HepG2 (cell line): ENCODE data around the gene CCDC120. TPM values are rescaled to one million over a fixed set of nuclear protein-coding genes. Genes with fewer than 3 reads are reported as not detected.

Experiments
- ARID4A ChIP-seq: sonication (generic); formaldehyde crosslinking; IDR thresholded peaks from 2 replicates; pipeline ENCODE4 v1.5.0; 2020; ENCODE audit warnings: mild to moderate bottlenecking, missing genetic modification reagents, borderline replicate concordance
- GRHL1 ChIP-seq: sonication (generic); formaldehyde crosslinking; conservative IDR thresholded peaks from 2 replicates; pipeline ENCODE4 v1.8.0; 2022; ENCODE audit warnings: missing genetic modification reagents
- HNRNPLL ChIP-seq: fragments of 200-400 bp; formaldehyde crosslinking; IDR thresholded peaks from 2 replicates; pipeline ENCODE4 v1.6.1; 2017; ENCODE audit warnings: mild to moderate bottlenecking, low read depth, low read length; ENCODE audit not compliant: poor library complexity, severe bottlenecking
- JUND ChIP-seq: sonication (generic); formaldehyde crosslinking; IDR thresholded peaks from 2 replicates; pipeline ENCODE4 v1.8.0; 2022; ENCODE audit warnings: mild to moderate bottlenecking, missing genetic modification reagents
- KDM4B ChIP-seq: sonication (generic); formaldehyde crosslinking; IDR thresholded peaks from 2 replicates; pipeline ENCODE4 v1.4.0; 2020; ENCODE audit warnings: missing genetic modification reagents
- KLF9 ChIP-seq: IDR thresholded peaks from 2 replicates; pipeline ENCODE4 v1.6.1; 2016; ENCODE audit warnings: low read depth
- SATB2 ChIP-seq: sonication (generic); formaldehyde crosslinking; IDR thresholded peaks from 2 replicates; pipeline ENCODE4 v1.5.0; 2020; ENCODE audit warnings: missing genetic modification reagents
- SMC3 ChIP-seq: IDR thresholded peaks from 2 replicates; pipeline ENCODE4 v1.6.1; 2011; ENCODE audit warnings: low read length, improper control_type of control experiment
- SRSF4 ChIP-seq: fragments of 200-400 bp; formaldehyde crosslinking; IDR thresholded peaks from one replicate; pipeline ENCODE4 v1.6.1; 2018; ENCODE audit warnings: mild to moderate bottlenecking, low read depth, low read length, moderate library complexity; ENCODE audit not compliant: poor library complexity, severe bottlenecking
- TOPORS ChIP-seq: sonication (generic); formaldehyde crosslinking; IDR thresholded peaks from 2 replicates; pipeline ENCODE4 v1.8.0; 2023; ENCODE audit warnings: mild to moderate bottlenecking, missing genetic modification reagents
- ZBTB33 ChIP-seq: sonication (generic); formaldehyde crosslinking; IDR thresholded peaks from 2 replicates; pipeline ENCODE4 v1.4.0; 2020; ENCODE audit warnings: missing genetic modification reagents
- ZFP36L1 ChIP-seq: sonication (generic); formaldehyde crosslinking; IDR thresholded peaks from 2 replicates; pipeline ENCODE4 v1.8.0; 2022; ENCODE audit warnings: mild to moderate bottlenecking, missing genetic modification reagents, moderate library complexity
- ZNF687 ChIP-seq: sonication (generic); formaldehyde crosslinking; IDR thresholded peaks from 2 replicates; pipeline ENCODE4 v1.5.1; 2020; ENCODE audit warnings: mild to moderate bottlenecking, missing genetic modification reagents, moderate library complexity
- polyA plus RNA-seq, 8 experiments: library from polyadenylated mRNA; depleted of rRNA in 3 of 8; stranded (reverse) in 7 of 8; unstranded in 1 of 8; fragments of >200 nt; fragmentation: Illumina TruSeq in 4 of 8; extraction: Trizol in 4 of 8; gene quantifications; 2 replicates each; pipeline versions ENCODE4 v1.2.1 to v1.2.3, GENCODE V29; 2011 to 2016; ENCODE audit warnings: low read depth in 4 of 8, missing spikeins in 1 of 8, mixed read lengths in 1 of 8; ENCODE audit not compliant: insufficient read depth in 1 of 8
- total RNA-seq, 5 experiments: library from RNA; depleted of rRNA; stranded (reverse); fragments of >200 nt; fragmentation: Illumina TruSeq; extraction: Trizol; gene quantifications; 2 replicates each; pipeline ENCODE4 v1.2.3, GENCODE V29; 2016; ENCODE audit warnings: low read depth in 1 of 5

Gene CCDC120
- total and polyA plus RNA-seq, 2 of the 13 experiments (the other 11 are each of a cell fraction or from before 2014, with no cell fraction given) = 0.89 to 3.2 TPM

GRCh38 chrX:49043220-49043986 lies 15.4 kb upstream of the CCDC120 start, which contains the start of gene TFE3 (continued):
- TF ChIP-seq ZNF687 (CRISPR knock-in tag) = peak; percentile 58; the same call in 1 of the 2 replicates
- no peak for TF ChIP-seq ARID4A (CRISPR knock-in tag)
- no peak for TF ChIP-seq KDM4B
- TF ChIP-seq GRHL1 (CRISPR knock-in tag) = no peak
- no peak for TF ChIP-seq ZFP36L1 (CRISPR knock-in tag)
- no peak for TF ChIP-seq SATB2 (CRISPR knock-in tag)
- peak; percentile 28; the same call in 1 of the 2 replicates for TF ChIP-seq SMC3
- peak; percentile 74 for TF ChIP-seq HNRNPLL
- no peak for TF ChIP-seq SRSF4
- TF ChIP-seq KLF9 = no peak
- no peak for TF ChIP-seq TOPORS
- no peak for TF ChIP-seq ZBTB33 (CRISPR knock-in tag)
- peak; percentile 53; the same call in 1 of the 2 replicates for TF ChIP-seq JUND
